ENCODE data around the gene TMEM147.

Gene TMEM147

DNA sequence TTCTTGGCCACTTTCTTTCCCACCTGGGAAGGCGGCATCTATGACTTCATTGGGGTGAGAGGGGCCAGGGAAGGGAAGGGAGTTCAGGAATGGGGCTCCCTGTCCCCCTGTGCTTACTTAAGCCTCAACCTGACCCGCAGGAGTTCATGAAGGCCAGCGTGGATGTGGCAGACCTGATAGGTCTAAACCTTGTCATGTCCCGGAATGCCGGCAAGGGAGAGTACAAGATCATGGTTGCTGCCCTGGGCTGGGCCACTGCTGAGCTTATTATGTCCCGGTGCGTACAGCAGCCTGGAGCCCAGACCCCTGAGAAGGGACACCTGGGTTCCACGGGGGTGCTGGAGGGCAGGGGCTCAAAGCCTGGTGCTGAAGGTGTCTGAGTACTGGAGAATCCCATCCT lies 1.1 kb downstream of the TMEM147 start:
- DNase-seq (ENCODE audit: low read depth, low spot score), result no peak

DNA sequence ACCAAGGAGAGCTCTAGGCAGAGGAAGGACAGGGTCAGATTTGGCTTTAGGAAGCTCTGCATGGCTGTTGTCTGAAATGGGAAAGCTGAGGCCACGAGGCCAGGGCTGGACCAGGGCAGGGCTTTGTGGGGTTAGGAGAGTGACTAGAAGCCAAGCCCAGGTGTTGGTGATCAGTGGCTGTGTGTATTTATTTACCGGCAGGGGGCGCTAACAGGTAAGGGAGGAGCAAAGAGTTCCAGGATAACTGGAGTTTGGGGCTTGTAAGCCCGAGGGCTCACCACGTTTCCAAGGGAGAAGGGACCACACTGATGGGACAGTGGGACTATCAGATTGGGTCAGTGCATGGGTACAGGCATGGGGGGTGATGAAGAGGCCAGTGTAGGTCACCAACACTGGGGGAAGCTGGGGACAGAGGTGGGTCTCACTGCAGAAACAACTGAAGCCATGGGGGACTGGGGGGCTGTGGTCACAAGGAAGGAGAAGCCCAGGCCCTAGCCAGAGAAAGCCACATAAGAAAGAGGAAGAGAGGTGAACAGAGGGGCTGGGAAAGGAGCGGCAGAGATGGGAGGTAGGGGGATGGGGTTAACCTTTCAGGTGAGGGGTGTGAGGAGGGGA lies 3.9 kb downstream of the TMEM147 start:
- no peak for DNase-seq (ENCODE audit: low read depth, low spot score)

DNA sequence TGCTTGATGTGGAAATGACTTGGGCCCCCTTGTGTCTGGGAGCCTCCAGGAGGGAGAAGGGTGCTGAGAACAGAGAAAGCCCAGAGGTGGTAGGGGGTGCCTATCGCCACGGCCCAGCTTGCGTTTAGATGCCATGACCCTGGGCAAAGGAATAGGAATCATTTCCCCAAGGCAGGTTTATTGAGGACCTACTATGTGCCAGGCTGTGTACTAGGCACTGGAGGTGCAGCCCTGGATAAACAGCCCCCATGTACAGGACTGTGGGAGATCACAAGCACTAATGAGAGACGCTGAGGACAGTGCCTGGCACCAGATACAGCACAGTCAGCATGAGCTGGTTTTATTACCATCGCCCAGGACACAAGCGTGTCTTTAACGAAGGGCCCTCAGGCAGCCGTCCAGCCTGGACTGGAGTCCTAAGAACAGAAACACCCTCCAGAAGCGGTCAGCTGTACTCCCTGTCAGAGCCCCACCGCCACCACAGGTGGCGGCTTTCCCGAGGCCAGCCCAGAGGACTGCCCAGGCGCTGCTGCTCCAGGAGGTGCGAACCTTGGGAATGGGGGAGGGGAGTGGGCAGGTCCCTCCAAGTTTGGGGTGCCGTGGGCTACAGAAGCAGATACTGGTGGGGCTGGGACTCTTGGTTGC lies 4.6 kb downstream of the TMEM147 start:
- no peak for DNase-seq (ENCODE audit: low read depth, low spot score)

DNA sequence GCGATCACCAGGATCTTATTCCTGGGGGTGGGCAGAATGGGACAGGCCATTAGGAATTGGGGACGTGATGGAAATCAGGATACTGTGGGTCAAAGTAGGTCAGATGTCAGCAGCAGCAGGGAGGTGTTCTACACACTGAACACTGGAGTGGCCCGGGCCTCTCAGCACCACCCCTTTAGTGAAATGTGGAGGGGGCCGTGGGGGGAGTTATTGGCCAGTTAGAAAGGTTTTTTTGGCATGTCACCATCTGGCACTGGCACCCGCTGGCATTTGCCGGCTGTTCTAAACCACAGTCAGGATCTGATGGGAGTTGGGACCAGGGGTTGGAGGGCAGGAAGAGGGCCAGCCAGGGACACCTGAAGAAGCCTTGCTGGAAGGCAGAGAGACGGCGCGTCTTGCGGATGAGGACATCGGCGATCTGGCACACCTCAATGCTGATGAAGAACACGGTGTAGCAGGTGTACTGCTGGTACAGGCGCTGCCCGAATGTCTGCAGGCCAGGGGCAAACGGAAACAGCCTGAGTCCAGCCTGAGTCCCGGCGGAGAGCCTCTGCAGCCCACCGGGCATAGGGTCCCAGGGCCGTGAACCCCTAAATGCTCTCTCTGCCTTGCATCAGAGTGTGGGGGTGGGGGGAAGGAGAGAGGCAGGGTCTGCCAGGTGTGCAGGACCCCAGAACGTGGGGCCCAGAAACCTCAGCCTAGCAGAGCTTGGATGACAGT lies 5.8 kb downstream of the TMEM147 start:
- DNase-seq (ENCODE audit: low read depth, low spot score), result no peak

DNA sequence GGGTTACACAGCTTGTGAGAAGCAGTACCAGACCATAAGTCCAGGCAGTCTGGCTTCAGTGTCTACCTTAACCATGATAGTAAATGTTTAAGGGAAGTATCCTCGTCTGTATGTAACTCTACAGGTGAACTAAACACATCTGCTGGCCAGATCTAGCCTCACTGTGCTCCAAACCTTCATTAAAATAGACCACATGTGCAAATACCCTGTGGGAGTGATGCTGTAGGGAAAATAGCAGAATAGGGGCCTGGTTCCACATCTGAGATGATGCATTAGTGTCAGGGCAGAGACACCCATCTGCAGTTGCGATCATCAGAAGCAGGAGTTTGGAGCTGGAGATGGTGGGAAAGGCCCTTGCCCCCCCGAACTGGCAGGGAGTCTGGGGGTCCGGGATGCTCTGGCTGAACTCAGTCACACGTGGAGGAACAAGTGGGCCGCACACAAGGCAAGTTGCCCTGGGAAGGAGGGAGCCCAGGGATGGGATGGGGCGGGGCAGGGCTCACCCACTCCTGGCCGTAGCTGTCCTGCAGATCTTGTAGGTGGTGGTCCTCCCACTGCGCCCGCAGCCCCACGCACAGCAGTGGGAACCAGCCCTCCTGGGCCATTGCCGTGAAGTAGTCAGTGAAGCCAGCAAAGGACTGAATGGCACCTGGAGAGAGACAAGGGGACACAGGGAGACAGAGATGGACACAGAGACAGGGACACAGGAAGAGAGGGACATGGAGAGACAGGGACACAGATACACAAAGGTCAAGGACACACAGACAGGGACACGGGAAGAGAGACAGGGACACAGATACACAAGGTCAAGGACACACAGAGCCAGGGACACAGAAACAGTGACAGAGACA lies 7.3 kb downstream of the TMEM147 start:
- DNase-seq (ENCODE audit: low read depth, low spot score), result no peak

DNA sequence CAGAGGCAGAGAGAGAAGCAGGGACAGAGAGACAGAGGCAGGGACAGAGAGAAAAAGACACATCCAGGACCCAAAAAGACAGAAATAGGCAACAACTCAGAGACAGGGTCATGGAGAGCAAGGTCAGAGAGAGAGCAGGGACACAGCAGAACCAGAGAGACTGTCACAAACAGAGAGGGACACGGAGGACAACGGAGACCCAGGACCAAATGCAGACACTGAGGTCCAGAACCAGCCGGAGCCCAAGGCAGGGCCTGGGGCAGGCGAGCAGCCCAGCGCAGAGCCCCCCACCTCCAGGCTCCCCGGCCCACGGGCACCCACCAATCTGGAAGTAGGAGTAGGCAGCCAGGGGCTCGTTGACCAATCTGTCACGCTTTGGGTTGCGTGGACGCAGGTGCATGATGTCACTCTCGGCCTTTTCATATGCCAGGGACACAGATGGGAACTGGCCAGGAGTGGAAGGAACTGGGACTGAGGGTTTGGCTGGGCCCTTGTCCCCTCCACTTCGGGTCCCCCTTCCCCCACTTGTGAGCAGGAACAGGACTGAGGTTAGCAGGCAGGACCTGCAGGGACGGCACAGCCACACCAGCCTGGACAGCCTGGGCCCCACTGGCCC lies 8.1 kb downstream of the TMEM147 start:
- no peak for DNase-seq (ENCODE audit: low read depth, low spot score)

DNA sequence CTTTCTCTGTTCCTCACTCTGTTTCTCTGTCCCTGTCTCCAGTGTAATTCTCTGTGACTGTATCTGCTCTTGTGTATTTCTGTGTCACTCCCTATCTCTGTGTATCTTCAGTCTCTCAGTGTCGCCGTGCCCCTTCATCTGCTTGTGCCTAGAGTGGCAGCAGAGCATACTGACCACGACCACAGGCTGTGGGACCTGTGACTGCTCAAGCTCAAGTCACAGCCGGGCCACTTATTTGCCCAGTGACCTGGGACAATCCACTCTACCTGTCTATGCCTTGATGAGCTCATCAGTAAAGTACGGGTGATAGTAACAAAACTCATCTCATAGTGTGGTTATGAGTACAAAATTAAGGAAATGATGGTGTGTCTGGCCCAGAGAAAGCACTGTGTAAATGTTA lies 8.7 kb downstream of the TMEM147 start:
- DNase-seq (ENCODE audit: low read depth, low spot score), result no peak

DNA sequence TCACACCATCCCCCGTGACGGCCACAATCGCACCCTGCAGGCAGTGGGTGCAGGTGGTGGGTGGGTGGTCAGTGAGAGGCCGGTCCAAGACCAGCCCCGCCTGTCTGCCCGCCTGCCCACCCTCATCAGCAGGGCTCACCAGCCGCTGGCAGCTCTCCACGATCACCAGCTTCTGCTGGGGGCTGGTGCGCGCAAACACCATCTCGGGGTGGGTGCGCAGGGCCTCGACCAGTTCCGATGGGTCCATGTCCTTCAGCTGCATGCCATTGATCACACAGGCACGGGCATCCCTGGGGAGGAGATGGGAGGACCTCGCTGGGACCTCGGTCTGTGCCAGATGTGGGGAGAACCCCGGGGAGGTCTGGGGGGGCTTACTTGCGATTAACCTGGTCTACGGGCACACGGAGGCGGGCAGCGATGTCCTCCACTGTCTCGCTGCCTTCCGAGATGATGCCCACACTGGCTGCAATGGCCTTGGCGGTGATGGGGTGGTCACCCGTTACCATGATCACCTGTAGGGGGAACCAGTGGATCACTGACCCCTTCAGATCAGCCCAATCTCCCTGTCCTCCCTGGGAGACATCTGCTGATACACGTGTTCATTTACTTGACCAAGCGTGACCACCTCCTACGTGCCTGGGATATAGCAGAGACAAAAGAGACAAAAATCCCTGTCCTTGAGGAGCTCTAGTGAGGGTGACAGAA lies 10.0 kb downstream of the TMEM147 start:
- DNase-seq (ENCODE audit: low read depth, low spot score), result peak; percentile 45

DNA sequence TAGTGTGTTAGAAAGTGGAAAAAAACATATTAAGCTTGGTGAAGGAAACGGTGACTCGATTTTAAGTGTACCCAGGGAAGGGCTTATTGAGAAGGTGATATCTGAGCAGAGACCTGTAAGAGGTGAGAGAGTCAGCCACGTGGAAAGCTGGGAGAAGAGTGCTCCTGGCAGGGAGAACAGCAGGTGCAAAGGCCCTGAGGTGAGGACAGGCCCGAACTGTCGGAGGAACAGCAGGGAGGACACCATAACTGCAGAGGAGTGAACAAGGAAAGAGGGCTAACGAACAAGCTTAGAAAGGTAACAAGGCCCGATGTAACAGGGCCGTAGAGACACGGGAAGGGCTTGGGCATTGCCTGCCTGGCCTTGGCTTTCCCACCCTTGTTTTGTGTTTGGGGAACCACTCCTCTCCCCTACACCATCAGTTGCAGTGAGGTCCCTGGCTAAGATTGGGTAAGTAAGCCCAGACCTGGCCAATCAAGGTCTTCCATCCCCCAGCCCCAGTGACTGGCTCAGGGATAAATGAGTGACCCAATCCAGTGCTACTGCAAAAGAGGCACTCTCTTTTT lies 10.7 kb downstream of the TMEM147 start:
- no peak for DNase-seq (ENCODE audit: low read depth, low spot score)

DNA sequence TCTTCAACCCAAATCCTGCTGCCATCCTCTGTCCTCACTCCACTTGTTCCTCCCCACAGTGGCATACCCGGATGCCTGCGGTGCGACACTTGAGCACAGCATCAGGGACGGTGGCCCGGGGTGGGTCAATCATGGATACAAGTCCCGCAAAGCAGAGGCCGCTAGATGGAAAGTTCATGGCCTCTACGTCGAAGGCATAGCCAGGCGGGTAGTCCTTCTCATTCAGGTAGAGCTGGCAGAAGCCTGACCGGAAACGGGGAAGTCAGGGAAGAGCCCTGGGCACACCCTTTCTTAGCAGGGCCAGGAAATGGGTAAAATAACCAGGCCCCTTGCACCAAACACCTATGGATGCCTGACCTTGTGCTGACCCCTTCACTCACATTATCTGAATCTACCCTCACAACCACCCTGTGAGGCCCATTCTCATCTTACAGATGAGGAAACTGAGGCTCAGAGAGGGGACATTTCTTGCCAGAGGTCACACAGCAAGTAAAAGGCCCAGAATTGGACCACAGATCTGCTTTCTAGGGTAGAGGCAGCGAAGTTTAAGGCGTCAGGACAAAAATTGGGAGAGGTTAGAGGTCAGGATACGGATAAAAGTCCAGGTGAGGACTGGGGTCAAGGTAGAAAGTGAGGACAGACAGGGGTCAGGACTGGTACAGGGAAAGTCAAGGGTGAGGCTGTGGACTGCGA lies 11.6 kb downstream of the TMEM147 start:
- no peak for DNase-seq (ENCODE audit: low read depth, low spot score)

DNA sequence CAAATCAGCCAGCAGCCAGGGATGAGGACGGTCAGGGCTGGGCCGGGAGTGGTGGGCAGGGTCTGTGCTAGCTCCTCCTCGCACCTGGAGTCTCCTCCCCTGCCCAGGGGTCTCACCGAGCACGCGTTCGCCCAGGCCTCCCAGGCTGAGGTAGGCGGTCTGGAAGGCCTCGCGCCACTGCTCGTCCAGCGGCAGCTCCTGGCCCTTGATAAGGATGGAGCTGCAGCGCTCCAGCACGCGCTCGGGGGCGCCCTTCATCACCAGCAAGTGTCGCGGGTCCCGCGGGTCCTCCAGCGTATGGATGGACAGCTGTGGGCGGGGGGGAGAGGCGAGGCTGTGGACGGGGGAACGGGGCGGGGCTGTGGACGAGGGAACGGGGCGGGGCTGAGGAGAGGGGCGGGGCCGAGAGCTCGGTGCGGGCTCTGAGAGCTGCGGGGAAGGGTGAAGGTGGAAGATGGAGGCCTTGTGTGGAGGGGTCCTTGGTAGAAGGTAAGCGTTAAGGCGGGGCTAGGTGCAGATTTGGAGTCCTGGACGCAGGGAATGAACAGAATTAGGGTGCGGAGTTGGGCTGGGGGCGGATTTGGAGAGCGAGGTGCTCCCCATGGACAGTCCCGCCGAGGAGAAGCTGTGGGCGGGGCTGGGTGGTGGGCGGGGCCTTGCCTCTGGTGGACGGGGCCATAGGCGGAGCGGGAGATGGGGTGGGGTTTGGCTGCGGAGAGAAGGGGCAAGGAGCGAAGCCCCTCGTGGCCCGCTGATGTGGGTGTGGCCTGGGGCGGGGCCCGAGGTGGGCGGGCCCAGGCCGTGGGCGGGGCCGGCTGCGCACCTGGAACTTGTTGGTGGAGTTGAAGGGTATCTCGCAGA lies 12.3 kb downstream of the TMEM147 start:
- DNase-seq (ENCODE audit: low read depth, low spot score), result peak; percentile 64

DNA sequence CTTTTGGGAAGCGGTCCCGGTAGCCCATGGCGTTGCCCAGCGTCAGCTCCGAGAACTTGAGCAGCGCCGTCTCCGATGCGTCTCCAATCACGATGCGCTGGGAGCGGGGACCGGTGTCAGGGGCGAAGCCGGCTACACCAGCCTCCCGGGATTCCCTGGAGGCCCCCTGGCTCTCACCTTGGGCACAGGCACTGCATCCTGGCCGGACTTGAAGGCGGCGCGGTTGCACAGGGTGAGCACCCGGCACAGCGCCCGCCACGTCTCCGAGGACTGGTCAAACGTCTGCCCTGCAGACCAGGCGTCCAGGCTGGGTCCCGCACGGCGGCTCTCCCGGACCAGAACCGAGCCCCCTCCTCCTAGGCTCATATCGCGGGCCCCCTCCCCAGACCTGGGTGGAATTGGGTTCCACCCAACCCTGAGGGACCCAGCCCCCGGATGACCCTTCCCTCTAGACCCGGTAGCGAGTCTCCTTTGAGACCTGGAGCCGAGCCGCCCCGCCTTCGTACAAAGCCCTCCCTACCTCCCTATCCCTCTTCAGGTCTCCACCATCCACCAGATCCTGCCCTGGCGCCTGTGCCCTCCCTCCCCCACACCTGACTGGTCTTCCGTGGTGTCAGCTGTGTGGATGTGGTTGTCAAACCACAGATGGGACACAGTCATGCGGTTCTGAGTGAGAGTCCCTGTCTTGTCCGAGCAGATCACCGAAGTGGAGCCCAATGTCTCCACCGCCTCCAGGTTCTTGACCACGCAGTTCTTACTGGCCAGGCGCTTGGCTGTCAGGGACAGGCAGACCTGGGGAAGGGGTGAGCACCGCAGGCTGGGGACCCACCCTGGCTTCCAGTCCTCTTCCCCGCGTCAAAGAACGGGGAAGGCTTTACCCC lies 13.2 kb downstream of the TMEM147 start:
- no peak for DNase-seq (ENCODE audit: low read depth, low spot score)

DNA sequence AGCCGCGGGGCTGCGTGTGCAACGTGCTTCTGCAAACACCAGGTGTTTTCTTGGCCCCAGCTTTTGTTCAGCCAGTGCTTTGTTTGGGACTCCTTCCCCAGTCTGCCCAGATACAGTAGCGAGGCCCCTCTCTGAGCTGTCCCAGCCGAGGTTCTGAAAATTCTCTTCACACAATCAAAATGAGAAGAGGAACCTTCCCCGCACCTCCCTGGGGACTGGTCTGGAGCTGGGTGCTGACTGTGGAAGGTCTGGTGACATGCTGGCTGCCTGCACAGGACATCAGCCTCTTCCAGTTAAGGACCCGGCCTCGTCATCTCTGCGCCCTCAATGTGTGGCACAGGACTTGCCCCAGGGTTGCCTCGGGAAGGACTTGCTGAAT lies 13.8 kb downstream of the TMEM147 start:
- no peak for DNase-seq (ENCODE audit: low read depth, low spot score)

DNA sequence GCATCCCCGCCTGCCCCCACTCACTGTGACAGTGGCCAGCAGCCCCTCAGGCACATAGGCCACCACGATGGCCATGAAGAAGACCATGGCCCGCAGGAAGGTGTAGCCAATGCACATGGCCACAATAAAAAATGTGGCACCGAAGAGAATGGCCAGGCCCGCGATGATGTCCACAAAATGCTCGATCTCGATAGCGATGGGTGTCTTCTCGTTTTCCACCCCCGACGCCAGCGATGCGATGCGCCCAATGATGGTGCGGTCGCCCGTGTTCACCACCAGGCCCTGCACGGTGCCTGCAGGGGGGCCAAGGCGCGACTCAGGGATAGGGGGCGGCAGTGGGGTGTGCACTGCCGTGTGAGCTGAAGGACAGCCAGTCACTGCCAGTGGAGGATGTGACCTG lies 14.4 kb downstream of the TMEM147 start:
- no peak for DNase-seq (ENCODE audit: low read depth, low spot score)

DNA sequence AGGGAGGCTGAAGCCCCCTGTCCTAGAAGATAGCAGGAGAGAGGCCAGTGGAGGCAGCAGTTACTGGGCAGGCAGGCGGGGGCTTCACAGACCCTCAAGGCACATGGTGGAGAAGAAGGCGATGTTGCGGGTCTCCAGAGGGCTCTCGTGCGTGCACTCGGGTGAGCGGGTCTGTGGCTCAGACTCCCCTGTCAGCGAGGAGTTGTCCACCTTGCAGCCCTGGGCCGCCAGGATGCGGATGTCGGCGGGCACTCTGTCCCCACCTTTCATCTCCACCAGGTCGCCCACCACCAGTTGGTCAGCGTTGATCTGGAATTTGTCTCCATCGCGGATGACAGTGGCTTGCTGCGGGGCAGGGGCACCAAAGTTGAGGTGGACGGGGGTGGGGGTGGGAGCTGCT lies 14.8 kb downstream of the TMEM147 start:
- no peak for DNase-seq (ENCODE audit: low read depth, low spot score)

DNA sequence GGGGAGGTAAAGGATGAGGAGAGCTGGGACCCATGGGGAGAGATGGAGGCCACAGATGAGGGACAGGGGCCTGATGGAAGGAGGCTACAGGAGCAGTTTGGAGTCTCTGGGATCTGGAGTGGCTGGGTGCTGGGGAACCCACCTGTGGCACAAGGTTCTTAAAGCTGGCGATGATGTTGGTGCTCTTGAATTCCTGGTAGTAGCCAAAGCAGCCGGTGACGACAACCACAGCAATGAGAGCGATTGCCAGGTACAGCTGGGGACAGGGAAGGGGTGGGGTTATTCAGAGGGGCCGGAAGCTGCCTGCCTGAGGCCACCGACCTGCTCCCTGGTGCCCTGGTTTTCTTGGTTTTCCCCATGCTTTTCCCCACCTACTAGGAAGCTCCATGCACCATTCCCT lies 15.3 kb downstream of the TMEM147 start:
- no peak for DNase-seq (ENCODE audit: low read depth, low spot score)

DNA sequence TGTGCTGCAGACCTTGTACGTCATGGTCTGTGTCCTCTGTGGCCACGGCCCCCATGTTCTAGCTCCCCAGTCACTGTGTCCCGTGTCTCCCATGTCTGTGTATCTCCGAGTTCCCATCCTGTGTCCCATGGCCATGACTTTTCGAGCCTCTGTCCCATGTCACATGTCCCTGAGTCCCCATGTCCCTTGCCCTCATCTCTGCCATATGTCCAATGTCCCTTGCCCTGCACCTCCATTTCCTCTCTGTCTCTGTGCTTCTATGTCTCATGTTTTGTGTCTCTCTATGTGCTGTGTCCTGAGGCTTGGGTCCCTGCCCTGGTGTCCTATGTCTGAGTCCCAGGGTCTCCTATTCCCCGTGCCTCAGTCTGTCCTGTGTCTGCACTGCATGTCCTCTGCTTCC lies 16.0 kb downstream of the TMEM147 start:
- no peak for DNase-seq (ENCODE audit: low read depth, low spot score)

DNA sequence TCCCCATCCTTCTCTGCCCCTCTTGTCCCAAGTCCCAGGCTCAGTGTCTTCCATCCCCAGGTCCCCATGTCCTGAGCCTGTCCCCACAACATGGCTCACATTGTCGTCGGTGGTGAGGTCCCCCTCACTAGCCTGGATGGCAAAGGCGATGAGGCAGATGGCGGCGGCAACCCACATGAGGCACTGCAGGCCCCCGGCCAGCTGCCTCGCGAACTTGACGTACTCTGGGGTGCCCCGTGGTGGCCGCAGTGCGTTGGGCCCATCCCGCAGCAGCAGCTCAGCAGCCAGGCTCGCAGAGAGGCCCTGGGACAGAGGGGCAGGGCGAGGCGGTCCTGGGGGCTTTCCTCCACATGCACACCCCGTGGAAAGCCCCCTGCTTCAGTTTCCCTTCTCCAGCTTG lies 16.9 kb downstream of the TMEM147 start:
- DNase-seq (ENCODE audit: low read depth, low spot score), result no peak
